DOHH2 (cell line): ENCODE measurements around the gene TMEM200A.

Experiments used
- EZH2phosphoT487 ChIP-seq: fragments of 200-600 bp; sonication (generic); IDR thresholded peaks from 2 replicates; pipeline ENCODE4 v1.6.1; 2017; ENCODE audit warnings: borderline replicate concordance, mild to moderate bottlenecking, antibody characterized with exemption, low read length, moderate library complexity, mixed read lengths
- TF ChIP-seq, protein P1 (sequence below): fragments of 200-600 bp; sonication (generic); IDR thresholded peaks from one replicate; pipeline ENCODE4 v1.5.1; 2014; ENCODE audit warnings: antibody characterized with exemption, mild to moderate bottlenecking, low read depth, low read length; ENCODE audit not compliant: poor library complexity, severe bottlenecking

DNA sequence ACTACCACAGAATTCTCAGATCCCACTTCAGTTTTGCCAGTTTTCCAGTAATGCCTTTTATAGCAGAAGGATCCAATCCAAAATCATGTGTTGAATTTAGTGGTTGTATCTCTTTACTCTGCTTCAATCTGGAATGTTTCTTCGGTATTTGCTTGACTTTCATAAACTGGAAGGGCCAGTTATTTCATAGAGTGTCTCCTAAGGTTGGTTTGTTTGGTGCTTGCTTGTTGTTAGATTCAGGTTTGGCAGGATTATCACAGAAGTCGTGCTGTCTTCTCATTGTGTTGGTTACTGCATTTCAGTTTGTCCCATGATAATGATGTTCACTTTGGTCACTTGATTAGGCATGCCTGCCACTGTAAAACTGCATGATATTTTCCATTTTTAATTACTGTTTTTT lies 45.7 kb downstream of the TMEM200A start:
- TF ChIP-seq, protein P1, sequence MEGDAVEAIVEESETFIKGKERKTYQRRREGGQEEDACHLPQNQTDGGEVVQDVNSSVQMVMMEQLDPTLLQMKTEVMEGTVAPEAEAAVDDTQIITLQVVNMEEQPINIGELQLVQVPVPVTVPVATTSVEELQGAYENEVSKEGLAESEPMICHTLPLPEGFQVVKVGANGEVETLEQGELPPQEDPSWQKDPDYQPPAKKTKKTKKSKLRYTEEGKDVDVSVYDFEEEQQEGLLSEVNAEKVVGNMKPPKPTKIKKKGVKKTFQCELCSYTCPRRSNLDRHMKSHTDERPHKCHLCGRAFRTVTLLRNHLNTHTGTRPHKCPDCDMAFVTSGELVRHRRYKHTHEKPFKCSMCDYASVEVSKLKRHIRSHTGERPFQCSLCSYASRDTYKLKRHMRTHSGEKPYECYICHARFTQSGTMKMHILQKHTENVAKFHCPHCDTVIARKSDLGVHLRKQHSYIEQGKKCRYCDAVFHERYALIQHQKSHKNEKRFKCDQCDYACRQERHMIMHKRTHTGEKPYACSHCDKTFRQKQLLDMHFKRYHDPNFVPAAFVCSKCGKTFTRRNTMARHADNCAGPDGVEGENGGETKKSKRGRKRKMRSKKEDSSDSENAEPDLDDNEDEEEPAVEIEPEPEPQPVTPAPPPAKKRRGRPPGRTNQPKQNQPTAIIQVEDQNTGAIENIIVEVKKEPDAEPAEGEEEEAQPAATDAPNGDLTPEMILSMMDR = no peak
- no peak for TF ChIP-seq EZH2phosphoT487
